Raji (cell line): ENCODE data around the gene RALGAPA2.

Experiments
- POLR2A ChIP-seq: IDR thresholded peaks from 2 replicates; pipeline ENCODE4 v1.6.1; 2011; ENCODE audit warnings: low read depth, low read length, control low read depth; ENCODE audit not compliant: insufficient read depth

The RALGAPA2 gene

DNA sequence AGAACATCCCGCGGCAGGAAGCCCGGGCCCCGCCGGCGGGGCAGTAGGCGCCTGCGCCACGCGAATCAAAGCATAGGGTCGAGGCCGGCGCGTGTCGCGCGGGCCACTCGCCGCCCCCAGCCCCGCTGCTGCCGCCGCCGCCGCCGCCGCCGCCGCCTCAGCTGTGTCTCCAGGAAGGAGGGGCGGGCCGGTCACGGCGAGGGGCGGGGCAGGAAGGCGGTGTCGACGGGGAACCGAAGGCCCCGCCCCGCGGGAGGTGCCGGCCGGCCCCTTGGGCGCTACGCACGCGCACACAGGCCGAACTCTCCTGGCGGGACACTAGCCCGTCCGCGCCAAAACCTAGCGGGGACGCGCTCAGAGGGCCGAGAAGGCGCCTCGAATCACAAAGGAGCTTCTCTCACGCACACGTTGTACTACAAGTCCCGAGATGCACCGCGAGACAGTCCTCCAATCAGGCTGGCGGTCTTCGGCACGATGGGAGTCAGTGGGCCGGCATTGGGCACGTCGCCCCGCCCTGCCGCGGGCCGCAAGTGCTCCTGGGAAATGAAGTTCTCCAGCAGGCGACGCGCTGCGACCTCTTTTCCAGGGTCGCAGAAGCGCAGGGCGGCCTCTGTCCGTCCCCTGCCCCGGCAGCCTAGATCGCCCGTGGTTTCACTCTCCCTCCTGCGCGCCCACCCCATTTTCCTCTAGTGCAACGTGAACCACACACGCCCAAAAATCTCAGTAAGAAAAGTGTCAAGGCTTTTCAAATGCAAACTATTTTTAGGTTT is at the start of gene RALGAPA2:
RALGAPA2 (minus strand) TSS at position 171 of the 770 bp plus-strand sequence; CDS start at position 7, 164 bp downstream.
- TF ChIP-seq POLR2A = peak; percentile 69

DNA sequence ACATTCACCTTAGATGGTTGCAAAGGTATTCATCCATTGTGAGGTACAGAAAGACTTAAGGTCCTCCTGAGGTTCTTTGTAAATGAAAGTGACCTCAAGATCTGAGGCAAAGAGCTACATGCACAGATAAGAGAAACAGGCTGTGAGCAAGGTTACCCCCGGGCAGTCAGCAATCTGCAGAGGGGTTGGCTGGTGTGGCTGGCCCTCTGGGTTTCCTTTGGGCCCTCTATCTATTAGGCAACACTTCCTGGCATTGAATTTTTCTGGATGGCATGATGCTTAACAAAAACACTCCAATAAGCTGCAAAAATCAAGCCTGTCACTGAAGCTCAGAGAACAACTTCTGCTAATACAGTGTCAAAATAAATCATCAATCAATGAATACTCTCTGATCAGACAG is 48.9 kb upstream of the RALGAPA2 start:
- no peak for TF ChIP-seq POLR2A

DNA sequence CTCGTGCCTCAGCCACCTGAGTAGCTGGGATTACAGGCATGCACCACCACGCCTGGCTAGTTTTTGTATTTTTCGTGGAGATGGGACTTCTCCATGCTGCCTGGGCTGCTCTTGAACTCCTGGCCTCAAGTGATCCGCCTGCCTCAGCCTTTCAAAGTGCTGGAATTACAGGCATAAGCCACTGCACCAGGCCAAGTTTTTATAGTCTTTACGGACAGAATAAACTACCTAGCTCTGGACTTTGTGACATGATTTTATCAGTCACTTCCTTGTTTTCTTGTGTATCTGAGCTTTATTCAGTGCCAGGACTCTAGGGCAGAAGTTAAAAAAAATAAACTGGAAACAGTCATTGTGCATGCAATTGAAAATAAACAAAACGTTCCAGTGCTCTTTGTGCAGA is 46.7 kb upstream of the RALGAPA2 start:
- no peak for TF ChIP-seq POLR2A

DNA sequence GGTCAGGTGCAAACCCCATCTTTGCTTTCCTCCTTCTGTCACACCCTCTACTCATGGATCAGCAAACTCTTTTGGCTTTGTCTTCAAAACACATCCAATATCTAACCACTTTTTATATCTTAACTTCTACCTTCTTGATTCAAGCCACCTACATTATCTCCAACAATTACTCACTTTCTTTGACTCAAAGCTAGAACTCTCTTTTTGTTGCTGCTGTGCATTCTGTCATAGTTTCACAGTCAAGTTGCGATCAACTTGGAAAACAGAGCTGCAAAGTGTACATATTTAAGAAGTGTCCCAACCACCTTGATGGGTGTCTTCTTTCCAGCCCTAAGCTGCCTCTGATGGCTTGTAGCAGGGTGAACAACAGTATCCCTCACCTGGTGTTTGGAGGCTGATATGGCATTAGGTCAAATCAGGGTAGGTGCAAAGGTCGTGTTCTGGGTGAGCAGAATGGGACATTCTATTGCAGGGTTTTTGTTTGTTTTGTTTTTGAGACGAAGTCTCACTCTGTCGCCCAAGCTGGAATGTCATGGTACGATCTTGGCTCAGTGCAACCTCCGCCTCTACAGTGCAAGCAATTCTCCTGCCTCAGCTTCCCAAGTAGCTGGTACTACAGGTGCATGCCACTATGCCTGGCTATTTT is 43.4 kb upstream of the RALGAPA2 start:
- TF ChIP-seq POLR2A = no peak

DNA sequence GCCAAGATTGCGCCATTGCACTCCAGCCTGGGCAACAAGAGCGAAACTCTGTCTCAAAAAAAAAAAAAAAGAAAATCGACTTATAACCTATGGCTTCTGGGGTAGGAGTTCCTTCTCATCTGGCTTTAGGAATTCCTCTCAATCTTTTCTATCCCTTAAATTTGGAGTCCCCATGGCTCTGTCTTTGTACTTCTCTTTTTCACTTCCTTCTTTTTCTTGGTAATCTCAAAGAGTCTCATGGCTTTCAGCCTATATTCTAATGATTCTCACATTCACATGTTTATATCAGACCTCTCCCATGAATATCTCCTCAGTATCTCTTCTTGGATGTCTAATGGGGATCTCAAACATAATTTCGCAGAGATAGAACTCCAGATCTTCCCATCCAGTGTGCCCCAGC is 42.8 kb upstream of the RALGAPA2 start:
- TF ChIP-seq POLR2A = no peak

DNA sequence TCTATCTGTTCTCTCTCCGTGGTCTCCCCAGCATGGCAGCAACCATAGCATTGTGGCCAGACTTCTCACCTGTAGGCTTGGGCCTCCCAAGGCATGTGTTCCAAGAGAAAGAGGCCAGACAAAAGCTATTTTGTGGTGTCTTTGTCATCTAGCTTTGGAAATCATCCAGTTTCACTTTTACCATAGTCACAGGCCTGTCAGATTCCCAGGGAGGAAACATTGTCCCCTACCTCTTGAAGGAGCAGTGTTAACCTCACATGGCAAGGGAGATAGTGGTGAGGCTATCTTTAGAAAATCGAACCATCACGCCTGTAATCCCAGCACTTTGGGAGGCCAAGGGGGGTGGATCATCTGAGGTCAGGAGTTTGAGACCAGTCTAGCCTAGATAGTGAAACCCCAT is 42.3 kb upstream of the RALGAPA2 start:
- TF ChIP-seq POLR2A = no peak

DNA sequence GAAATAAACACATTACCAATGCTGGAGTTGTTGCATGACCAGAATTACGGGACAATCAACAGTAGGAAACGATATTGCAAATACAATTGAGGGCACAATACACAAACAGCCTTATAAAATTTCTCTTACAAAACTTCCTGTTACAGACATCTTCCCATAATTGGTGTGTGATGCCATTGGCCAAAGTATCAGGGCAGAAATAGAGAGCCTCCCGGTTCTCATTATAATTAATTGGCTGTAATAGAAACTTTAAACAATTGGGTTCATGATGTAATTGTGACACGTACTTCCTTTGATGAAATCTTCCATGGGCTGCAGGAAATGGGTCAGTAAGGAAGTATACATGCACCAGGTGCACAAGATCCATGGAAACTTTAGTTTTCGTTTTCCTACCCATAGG is 40.3 kb upstream of the RALGAPA2 start:
- TF ChIP-seq POLR2A = no peak

DNA sequence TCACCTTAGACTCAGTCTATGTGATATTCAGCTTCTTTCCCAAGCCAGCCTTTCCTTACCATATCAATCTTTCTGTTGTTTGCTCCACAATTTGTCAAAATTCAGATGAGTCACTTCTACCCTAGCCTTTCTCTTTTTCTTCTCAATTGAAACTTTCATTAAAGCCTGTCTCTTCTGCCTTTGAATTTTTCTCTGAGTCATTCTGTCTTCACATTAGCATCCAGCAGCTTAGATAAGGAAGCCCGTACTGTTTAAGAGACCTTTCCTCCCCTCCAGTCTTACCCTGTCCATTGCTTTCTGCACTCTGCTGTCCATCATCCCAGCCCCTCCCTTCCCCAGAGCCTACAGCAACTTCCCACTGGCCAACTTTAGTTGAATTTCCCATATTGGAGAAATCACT is 34.9 kb upstream of the RALGAPA2 start:
- no peak for TF ChIP-seq POLR2A

DNA sequence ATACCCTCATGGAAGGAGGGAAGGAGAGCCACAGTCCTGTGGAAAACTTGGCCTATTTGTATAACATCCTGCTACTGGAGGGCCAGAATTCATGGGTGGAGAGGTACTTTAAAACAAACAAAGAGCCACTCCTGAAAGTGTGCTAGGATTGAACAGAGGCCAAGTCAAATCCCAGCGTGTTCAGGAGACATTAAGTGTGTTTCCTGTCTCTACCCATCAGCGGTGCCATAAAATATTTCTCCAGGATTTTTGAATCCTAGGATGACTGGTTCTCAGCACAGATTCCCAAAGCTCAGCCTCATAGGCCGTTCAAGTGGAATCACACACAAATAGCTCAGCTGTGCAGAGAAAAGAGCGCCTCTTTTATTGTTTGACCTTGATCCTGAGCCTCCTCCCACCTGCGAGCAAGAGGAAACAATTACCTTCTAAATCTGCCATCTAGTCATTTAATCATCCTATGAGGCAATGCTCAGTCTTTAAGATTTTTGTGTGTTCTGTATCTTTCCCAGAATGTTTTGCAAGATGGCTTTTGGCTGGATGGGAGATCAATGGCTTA is 31.8 kb upstream of the RALGAPA2 start:
- TF ChIP-seq POLR2A = no peak

DNA sequence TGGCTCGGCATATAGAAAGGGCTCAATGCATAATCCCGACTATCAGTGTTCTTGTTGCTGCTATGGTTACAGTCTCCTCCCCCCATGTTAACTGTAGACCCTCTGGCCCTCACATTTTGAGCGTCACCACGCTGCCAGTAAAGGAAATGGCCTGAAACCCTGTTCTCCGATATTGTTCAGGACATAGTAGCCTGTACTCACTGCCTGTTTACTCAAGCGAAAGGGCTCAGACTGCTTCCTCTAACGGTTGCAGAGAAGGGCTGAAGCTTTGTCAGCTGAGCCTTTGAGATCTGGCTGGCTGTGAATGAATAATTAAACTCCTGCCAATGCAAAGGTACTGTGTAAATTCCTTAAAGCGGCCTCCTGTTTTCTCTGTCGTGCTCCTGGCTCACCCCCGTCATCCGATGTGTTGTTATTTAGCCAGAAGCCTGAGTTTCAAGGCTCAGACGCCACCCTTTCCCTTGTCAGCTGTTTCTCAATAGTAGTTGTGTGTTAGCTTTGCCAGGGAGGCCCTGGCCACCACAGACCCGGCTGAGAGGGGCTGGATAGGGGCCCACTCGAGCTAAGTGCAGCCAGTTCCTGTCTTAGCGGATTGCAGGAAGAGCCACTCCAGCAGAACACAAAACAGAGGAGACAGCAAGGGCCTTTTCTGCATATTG is 31.2 kb upstream of the RALGAPA2 start:
- TF ChIP-seq POLR2A = no peak

DNA sequence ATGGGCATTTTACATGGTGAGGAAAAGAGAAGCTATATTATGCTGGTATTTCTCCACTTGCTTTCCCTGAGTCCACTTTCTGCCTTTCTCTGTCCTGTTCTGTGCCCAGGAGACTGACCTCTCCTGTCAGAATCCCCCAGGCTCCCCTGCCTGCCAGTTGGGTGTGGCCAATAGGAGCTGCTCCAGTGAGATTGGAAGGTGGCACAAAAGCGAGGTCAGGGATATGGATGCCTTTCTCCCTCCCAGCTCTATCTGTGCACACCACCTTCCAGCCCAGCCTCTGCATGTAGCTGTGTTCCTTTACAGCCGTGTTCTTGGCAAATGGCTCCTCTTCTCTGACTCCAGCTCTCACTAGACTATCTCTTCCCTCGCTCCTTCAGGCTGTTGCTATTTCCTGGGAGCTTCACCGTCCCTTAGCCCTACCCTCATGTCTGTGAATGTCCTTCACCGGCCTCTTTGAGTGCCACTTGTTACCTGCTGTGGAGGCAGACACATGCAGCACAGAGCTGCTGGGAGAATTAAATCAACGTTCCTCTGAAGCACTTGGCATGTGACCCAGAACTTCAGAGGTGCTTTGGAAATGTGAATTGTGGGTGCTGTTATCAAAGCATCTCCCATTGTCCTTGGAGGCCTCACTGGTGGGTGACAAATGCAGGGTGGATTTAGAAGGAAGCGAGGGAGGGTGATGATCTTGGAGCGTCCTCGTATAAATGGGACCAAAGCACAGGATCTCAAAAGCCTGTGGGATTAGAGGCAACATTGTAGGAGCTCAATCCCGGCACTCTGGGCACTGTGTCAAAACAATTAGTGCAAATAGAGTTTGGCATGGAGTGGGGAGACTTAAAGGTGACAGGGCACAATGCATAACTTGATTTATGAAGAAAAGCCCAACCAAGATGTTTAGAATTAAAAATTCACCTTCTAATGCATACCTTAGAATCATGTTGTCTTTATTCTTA is 28.9 kb upstream of the RALGAPA2 start:
- TF ChIP-seq POLR2A = no peak

DNA sequence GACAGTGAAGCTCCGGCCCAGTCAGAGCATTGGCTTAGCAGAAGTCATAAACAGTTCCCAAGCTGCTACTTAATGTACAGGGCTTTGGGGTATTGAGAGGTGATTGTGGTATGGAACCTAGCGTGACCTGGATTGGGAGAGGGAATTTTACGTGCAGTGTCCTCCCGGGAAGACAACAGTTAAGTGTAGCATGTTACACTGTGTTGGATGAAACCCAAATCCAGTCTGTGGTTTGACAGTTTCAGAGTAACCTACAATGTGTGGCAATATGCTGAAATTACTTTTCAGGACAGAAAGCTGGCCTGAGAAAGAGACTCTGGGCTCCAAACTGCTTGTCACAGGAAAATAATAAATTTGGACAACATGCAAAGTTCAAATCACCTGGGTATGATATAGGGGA is 28.1 kb upstream of the RALGAPA2 start:
- no peak for TF ChIP-seq POLR2A

DNA sequence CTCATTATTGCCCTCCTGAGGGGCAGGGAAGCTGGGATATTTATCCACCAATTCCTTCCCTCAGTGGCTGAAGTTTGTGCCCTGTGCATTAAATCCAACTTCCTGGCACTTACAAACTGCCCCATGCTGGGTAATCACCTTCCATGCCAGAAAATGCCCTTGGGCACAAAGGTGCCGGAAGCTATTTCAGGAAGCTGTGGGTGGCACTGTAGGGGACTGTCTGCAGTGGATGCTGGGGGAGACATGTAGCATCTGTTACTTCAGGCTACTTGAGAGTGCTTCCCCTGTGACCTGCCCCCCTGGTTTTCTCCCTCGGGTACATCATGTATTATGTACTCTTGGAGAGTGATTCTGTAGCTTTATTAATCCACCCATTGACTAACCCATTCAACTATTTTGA is 24.7 kb upstream of the RALGAPA2 start:
- TF ChIP-seq POLR2A = no peak

DNA sequence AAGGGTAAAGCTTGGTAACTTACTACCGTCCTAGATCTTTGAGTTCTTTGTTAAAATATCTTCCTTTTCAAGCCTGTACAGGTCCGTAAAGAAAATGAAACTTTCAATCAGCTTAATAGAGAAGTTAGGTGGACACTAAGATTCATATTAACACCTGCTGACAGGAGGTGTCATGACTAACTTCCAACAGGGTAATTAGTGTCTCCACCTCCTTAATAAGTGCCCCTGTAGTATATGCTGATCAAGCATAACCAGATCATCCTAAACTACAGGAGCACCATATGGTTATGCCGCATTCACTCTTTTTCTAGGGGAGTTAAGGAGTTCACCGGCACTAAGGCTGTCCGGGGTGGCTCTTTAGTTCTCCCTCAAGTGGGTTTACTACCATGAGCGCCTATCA is 23.9 kb upstream of the RALGAPA2 start:
- no peak for TF ChIP-seq POLR2A
